ENCODE data around the gene RASGRP1.

The RASGRP1 gene

DNA sequence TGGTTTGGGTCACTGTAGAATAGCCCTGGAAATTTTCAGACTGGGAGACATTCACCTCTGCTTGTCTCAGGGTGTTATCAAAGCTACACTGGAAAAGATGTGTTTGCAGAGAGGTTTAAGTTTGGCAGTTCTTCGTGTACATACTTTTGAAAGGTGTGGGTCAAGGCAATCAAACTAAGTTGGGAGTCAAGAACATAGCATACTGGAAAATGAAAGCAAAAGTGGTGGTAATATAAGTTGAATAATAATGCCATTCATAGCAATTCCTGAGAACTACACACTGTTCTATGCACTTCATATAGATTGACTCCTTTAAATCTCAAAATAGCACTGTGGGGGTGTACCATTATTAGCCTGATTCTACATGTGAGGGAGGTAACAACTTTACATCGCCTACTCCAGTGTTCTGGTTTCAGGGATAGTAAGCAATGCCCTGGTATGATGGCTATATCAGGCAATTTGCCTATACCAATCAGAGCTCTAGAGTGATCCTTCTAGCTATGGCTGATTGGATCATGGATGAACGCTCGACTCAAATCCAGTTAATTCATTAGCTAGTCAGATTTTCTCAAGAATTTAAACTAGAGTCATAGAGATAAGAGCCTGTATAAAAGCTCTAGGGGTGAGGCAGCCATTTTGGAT is 44.6 kb upstream of the RASGRP1 start:
- no peak for TF ChIP-seq PPARA (CRISPR knock-in tag; IDR thresholded peaks at IDR 0.05; ENCODE audit: borderline replicate concordance)
- TF ChIP-seq ZFP30 (CRISPR knock-in tag; IDR thresholded peaks at IDR 0.05) = no peak
- TF ChIP-seq, protein P1, sequence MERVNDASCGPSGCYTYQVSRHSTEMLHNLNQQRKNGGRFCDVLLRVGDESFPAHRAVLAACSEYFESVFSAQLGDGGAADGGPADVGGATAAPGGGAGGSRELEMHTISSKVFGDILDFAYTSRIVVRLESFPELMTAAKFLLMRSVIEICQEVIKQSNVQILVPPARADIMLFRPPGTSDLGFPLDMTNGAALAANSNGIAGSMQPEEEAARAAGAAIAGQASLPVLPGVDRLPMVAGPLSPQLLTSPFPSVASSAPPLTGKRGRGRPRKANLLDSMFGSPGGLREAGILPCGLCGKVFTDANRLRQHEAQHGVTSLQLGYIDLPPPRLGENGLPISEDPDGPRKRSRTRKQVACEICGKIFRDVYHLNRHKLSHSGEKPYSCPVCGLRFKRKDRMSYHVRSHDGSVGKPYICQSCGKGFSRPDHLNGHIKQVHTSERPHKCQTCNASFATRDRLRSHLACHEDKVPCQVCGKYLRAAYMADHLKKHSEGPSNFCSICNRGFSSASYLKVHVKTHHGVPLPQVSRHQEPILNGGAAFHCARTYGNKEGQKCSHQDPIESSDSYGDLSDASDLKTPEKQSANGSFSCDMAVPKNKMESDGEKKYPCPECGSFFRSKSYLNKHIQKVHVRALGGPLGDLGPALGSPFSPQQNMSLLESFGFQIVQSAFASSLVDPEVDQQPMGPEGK (CRISPR knock-in tag; IDR thresholded peaks at IDR 0.05; ENCODE audit: borderline replicate concordance) = no peak
- TF ChIP-seq ZC3H10 (CRISPR knock-in tag; IDR thresholded peaks at IDR 0.05) = no peak
- TF ChIP-seq ZNF8 (CRISPR knock-in tag; IDR thresholded peaks at IDR 0.05) = no peak
- no peak for TF ChIP-seq TOX (CRISPR knock-in tag; IDR thresholded peaks at IDR 0.05; ENCODE audit: borderline replicate concordance)
- TF ChIP-seq, protein P2, sequence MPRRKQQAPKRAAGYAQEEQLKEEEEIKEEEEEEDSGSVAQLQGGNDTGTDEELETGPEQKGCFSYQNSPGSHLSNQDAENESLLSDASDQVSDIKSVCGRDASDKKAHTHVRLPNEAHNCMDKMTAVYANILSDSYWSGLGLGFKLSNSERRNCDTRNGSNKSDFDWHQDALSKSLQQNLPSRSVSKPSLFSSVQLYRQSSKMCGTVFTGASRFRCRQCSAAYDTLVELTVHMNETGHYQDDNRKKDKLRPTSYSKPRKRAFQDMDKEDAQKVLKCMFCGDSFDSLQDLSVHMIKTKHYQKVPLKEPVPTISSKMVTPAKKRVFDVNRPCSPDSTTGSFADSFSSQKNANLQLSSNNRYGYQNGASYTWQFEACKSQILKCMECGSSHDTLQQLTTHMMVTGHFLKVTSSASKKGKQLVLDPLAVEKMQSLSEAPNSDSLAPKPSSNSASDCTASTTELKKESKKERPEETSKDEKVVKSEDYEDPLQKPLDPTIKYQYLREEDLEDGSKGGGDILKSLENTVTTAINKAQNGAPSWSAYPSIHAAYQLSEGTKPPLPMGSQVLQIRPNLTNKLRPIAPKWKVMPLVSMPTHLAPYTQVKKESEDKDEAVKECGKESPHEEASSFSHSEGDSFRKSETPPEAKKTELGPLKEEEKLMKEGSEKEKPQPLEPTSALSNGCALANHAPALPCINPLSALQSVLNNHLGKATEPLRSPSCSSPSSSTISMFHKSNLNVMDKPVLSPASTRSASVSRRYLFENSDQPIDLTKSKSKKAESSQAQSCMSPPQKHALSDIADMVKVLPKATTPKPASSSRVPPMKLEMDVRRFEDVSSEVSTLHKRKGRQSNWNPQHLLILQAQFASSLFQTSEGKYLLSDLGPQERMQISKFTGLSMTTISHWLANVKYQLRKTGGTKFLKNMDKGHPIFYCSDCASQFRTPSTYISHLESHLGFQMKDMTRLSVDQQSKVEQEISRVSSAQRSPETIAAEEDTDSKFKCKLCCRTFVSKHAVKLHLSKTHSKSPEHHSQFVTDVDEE (CRISPR knock-in tag; IDR thresholded peaks at IDR 0.05) = no peak
- TF ChIP-seq TCF4 (CRISPR knock-in tag; IDR thresholded peaks at IDR 0.05; ENCODE audit: borderline replicate concordance) = no peak
- TF ChIP-seq, protein P3, sequence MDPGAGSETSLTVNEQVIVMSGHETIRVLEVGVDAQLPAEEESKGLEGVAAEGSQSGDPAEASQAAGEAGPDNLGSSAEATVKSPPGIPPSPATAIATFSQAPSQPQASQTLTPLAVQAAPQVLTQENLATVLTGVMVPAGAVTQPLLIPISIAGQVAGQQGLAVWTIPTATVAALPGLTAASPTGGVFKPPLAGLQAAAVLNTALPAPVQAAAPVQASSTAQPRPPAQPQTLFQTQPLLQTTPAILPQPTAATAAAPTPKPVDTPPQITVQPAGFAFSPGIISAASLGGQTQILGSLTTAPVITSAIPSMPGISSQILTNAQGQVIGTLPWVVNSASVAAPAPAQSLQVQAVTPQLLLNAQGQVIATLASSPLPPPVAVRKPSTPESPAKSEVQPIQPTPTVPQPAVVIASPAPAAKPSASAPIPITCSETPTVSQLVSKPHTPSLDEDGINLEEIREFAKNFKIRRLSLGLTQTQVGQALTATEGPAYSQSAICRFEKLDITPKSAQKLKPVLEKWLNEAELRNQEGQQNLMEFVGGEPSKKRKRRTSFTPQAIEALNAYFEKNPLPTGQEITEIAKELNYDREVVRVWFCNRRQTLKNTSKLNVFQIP (CRISPR knock-in tag; IDR thresholded peaks at IDR 0.05; ENCODE audit: borderline replicate concordance, low read depth) = no peak
- TF ChIP-seq GLIS3 (CRISPR knock-in tag; IDR thresholded peaks at IDR 0.05) = no peak
- TF ChIP-seq, protein P4, sequence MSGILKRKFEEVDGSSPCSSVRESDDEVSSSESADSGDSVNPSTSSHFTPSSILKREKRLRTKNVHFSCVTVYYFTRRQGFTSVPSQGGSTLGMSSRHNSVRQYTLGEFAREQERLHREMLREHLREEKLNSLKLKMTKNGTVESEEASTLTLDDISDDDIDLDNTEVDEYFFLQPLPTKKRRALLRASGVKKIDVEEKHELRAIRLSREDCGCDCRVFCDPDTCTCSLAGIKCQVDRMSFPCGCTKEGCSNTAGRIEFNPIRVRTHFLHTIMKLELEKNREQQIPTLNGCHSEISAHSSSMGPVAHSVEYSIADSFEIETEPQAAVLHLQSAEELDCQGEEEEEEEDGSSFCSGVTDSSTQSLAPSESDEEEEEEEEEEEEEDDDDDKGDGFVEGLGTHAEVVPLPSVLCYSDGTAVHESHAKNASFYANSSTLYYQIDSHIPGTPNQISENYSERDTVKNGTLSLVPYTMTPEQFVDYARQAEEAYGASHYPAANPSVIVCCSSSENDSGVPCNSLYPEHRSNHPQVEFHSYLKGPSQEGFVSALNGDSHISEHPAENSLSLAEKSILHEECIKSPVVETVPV (CRISPR knock-in tag; IDR thresholded peaks at IDR 0.05) = no peak
- no peak for TF ChIP-seq CSDC2 (CRISPR knock-in tag; IDR thresholded peaks at IDR 0.05)
- TF ChIP-seq ZFP3 (CRISPR knock-in tag; IDR thresholded peaks at IDR 0.05) = no peak
- TF ChIP-seq ESRRG (CRISPR knock-in tag; IDR thresholded peaks at IDR 0.05) = no peak
- TF ChIP-seq ISL1 (CRISPR knock-in tag; IDR thresholded peaks at IDR 0.05) = no peak
- TF ChIP-seq ZNF565 (CRISPR knock-in tag; conservative IDR thresholded peaks at IDR 0.05; ENCODE audit: low read depth) = no peak
- no peak for TF ChIP-seq ARNTL (CRISPR knock-in tag; IDR thresholded peaks at IDR 0.05; ENCODE audit: borderline replicate concordance, low read depth)
- TF ChIP-seq BACH2 (CRISPR knock-in tag; IDR thresholded peaks at IDR 0.05; ENCODE audit: borderline replicate concordance) = no peak
- TF ChIP-seq ZNF70 (CRISPR knock-in tag; IDR thresholded peaks at IDR 0.05) = no peak

DNA sequence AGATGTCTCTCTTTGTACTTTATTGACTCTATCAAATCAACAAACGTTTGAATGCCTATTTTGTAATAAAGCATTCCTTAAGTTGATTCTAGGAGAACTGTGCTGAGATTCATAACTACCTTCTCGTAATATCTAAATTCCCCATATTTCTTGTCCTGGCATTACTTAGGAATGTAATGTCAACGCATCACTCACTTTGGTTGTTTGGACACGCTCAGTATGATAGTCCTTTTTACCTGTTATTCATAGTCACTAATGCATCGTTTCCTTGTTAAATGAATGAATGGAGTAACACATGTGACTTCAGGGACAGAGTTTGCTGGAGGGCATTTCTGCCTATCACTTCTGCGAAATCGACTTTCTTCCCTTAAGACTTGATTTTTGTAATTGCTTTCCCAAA is 44.1 kb upstream of the RASGRP1 start:
- ATAC-seq = no peak
- TF ChIP-seq ZNF70 (CRISPR knock-in tag; IDR thresholded peaks at IDR 0.05) (no peak), SNAI2 (CRISPR knock-in tag; IDR thresholded peaks at IDR 0.05) (no peak), TOX (CRISPR knock-in tag; IDR thresholded peaks at IDR 0.05; ENCODE audit: borderline replicate concordance) (no peak), ZNF8 (CRISPR knock-in tag; IDR thresholded peaks at IDR 0.05) (no peak), ZFP3 (CRISPR knock-in tag; IDR thresholded peaks at IDR 0.05) (no peak), RARB (CRISPR knock-in tag; IDR thresholded peaks at IDR 0.05) (no peak)
- TF ChIP-seq, protein P4 (CRISPR knock-in tag; IDR thresholded peaks at IDR 0.05) = no peak

More for the DNA sequence above, 44.6 kb upstream of the RASGRP1 start:
- ATAC-seq = no peak

DNA sequence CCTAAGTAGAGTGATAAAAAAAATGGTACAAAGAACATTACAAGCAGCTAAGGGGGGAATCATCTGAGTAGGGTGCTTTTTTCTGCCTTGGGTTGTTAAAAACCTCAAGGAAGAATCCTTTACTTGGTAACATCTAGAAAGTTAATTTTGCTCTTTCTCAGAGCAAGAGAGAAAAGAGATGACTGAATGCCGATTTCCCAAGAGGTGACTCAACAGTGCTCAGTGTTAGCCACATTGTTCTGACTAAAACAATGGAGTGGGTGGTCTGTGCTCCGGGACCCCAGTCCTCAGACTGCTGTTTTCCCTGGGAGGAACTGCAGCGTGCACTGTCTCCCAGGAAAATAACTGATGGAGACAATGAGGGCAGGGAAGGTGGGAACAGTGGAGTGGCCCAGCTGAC is 41.1 kb upstream of the RASGRP1 start:
- TF ChIP-seq, protein P1 (CRISPR knock-in tag; IDR thresholded peaks at IDR 0.05; ENCODE audit: borderline replicate concordance) = no peak
- TF ChIP-seq PPARA (CRISPR knock-in tag; IDR thresholded peaks at IDR 0.05; ENCODE audit: borderline replicate concordance) (no peak), BACH2 (CRISPR knock-in tag; IDR thresholded peaks at IDR 0.05; ENCODE audit: borderline replicate concordance) (no peak), ZFP3 (CRISPR knock-in tag; IDR thresholded peaks at IDR 0.05) (no peak), GLIS3 (CRISPR knock-in tag; IDR thresholded peaks at IDR 0.05) (no peak)
- no peak for ATAC-seq

All from SK-N-SH treated with all-trans-retinoic acid at 6 μM for 48 hours (cell line).